ENCODE measurements around the gene APBA2. TPM values are rescaled to one million over a fixed set of nuclear protein-coding genes. Genes with fewer than 3 reads are reported as not detected.

Gene APBA2
- total and polyA plus RNA-seq, 10 of the 15 experiments (the other 5 are each of a cell fraction or from before 2014, with no cell fraction given), result 0.06 to 0.26 (median 0.07) TPM; not detected in 7

DNA sequence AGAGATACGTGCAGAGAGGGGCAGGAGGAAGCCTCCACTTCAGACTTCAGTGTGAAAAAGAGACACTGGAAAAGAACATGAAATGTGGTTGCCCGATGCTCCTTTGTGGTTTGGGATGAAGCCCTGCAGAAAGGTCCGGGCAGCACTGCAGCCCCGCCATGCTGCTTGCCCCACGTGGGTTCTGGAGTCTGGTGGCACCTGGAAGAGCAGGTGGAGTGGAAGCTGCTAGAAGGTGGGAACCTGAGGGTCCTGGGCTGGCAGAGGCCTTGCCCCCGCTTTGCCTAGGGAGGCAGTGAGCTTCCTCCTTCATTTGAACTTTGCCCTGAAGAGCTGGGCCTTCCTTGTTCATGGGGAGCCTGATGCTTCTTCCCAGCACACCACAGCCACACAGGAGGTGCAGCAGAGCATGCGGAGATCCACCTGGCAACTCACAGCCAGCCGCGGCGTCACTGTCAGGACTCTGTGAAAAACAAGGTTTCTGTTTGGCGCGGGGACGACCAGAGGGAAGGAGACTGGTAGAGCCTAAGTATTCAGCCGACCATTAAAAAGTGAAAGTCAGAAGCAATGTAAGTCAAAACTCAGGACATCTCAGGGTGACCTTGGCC is 59.0 kb downstream of the APBA2 start:
- in situ Hi-C loops (cut with MboI) (no loop called here), intact Hi-C loops (cut with micrococcal nuclease; ENCODE audit: unreplicated experiment) (no loop called here)
- DNase-seq (ENCODE audit: low read depth, low spot score) (no peak), ATAC-seq (no peak), FAIRE-seq (no peak)
- SMC1A ChIA-PET (ENCODE audit: uncharacterized antibody, unreplicated experiment), result no interaction called here
- POLR2A ChIA-PET, result no interaction called here
- H3K27me3 ChIP-seq (replicated peaks in 1 of 2; ENCODE audit: control insufficient read depth in 2 of 2, insufficient read depth in 2 of 2, low read length in 1 of 2), result peaks cover 0 to 3% of the 10 kb centered on the region in 2 experiments; a peak in 3 of 4 replicates
- no peaks in the 10 kb centered on the region for H4K20me1 ChIP-seq (ENCODE audit: control insufficient read depth, insufficient read depth)
- RAD21 ChIA-PET (ENCODE audit: unreplicated experiment), result no interaction called here
- H3K4me1 ChIP-seq (ENCODE audit: control insufficient read depth, insufficient read depth, low read length), result no peaks in the 10 kb centered on the region
- no peaks in the 10 kb centered on the region for H3K79me2 ChIP-seq (ENCODE audit: control insufficient read depth, insufficient read depth, low read length)
- no peak overlapping the region for H3K9ac ChIP-seq (ENCODE audit: control insufficient read depth, insufficient read depth, low read length)
- WGBS (ENCODE audit: insufficient coverage, insufficient replicate concordance, low lambda C conversion rate, missing lambda C conversion rate), result 42% methylated on average over 14 of the region's 14 CpGs
- H3K36me3 ChIP-seq (ENCODE audit: control insufficient read depth in 2 of 2, insufficient read depth in 2 of 2, low read length in 1 of 2), result no peaks in the 10 kb centered on the region
- H3K4me2 ChIP-seq (ENCODE audit: control insufficient read depth, insufficient read depth), result no peak overlapping the region
- CTCF ChIA-PET, result no interaction called here
- no peak overlapping the region for H2AFZ ChIP-seq (ENCODE audit: control insufficient read depth, low read depth, low read length)
- no peaks in the 10 kb centered on the region for H3K9me3 ChIP-seq (replicated peaks; ENCODE audit: control insufficient read depth, insufficient read depth, low read length)
- no peak overlapping the region for H3K4me3 ChIP-seq
- no peak overlapping the region for H3K27ac ChIP-seq (ENCODE audit: control insufficient read depth, insufficient read depth)
- BruUV-seq (replicated peaks), result no TSS peak
- TF ChIP-seq CBX5 (IDR thresholded peaks at IDR 0.05; ENCODE audit: low read depth) (no peak), CEBPB (IDR thresholded peaks at IDR 0.05; ENCODE audit: borderline replicate concordance in 1 of 2, low read depth in 2 of 2, low read length in 2 of 2) (no peak), KLF5 (IDR thresholded peaks at IDR 0.05; ENCODE audit: partially characterized antibody) (no peak), ESRRA (IDR thresholded peaks at IDR 0.05; ENCODE audit: low read length) (no peak), ZNF207 (IDR thresholded peaks at IDR 0.05; ENCODE audit: borderline replicate concordance) (no peak), MYC (IDR thresholded peaks at IDR 0.05; ENCODE audit: insufficient read depth, insufficient read length, insufficient replicate concordance, low read length, severe bottlenecking) (no peak), EP300 (IDR thresholded peaks at IDR 0.05; ENCODE audit: borderline replicate concordance in 1 of 2, control insufficient read depth in 1 of 2, low read depth in 2 of 2, low read length in 2 of 2) (no peak), IRF3 (IDR thresholded peaks at IDR 0.05) (no peak), ASH2L (IDR thresholded peaks at IDR 0.05; ENCODE audit: borderline replicate concordance, low read depth) (no peak), TCF12 (IDR thresholded peaks at IDR 0.05; ENCODE audit: low read depth, low read length) (no peak), SIX5 (IDR thresholded peaks at IDR 0.05; ENCODE audit: low read depth, low read length, severe bottlenecking) (no peak), BHLHE40 (IDR thresholded peaks at IDR 0.05; ENCODE audit: borderline replicate concordance in 1 of 2, low read depth in 2 of 2, low read length in 1 of 2) (no peak), NKRF (conservative IDR thresholded peaks at IDR 0.05) (no peak), RELA (IDR thresholded peaks at IDR 0.05; ENCODE audit: borderline replicate concordance, partially characterized antibody) (no peak), NR2F1 (conservative IDR thresholded peaks at IDR 0.05) (no peak)
- TF ChIP-seq, protein P1, sequence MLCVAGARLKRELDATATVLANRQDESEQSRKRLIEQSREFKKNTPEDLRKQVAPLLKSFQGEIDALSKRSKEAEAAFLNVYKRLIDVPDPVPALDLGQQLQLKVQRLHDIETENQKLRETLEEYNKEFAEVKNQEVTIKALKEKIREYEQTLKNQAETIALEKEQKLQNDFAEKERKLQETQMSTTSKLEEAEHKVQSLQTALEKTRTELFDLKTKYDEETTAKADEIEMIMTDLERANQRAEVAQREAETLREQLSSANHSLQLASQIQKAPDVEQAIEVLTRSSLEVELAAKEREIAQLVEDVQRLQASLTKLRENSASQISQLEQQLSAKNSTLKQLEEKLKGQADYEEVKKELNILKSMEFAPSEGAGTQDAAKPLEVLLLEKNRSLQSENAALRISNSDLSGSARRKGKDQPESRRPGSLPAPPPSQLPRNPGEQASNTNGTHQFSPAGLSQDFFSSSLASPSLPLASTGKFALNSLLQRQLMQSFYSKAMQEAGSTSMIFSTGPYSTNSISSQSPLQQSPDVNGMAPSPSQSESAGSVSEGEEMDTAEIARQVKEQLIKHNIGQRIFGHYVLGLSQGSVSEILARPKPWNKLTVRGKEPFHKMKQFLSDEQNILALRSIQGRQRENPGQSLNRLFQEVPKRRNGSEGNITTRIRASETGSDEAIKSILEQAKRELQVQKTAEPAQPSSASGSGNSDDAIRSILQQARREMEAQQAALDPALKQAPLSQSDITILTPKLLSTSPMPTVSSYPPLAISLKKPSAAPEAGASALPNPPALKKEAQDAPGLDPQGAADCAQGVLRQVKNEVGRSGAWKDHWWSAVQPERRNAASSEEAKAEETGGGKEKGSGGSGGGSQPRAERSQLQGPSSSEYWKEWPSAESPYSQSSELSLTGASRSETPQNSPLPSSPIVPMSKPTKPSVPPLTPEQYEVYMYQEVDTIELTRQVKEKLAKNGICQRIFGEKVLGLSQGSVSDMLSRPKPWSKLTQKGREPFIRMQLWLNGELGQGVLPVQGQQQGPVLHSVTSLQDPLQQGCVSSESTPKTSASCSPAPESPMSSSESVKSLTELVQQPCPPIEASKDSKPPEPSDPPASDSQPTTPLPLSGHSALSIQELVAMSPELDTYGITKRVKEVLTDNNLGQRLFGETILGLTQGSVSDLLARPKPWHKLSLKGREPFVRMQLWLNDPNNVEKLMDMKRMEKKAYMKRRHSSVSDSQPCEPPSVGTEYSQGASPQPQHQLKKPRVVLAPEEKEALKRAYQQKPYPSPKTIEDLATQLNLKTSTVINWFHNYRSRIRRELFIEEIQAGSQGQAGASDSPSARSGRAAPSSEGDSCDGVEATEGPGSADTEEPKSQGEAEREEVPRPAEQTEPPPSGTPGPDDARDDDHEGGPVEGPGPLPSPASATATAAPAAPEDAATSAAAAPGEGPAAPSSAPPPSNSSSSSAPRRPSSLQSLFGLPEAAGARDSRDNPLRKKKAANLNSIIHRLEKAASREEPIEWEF (IDR thresholded peaks at IDR 0.05; ENCODE audit: insufficient replicate concordance, low read depth, low read length), result no peak
